HG03060 (cell line): Measurements from ENCODE around the gene SKIC2.
"Not testable (repeated sequence)": the region's sequence is repeated elsewhere in the genome, so short reads cannot be mapped to it uniquely, and the experiment has no call there.

Experiments used
- ATAC-seq: cut with Tn5 transposase; IDR thresholded peaks from one replicate; pipeline ENCODE4 v1.9.1; 2021; ENCODE audit warnings: low read depth, moderate number of reproducible peaks; ENCODE audit not compliant: unreplicated experiment

SKIC2 gene

GRCh38 chr6:32002546-32003268, 43.7 kb downstream of the SKIC2 start:
- ATAC-seq = not testable (repeated sequence)

GRCh38 chr6:32003301-32003700, 44.3 kb downstream of the SKIC2 start:
- not testable (repeated sequence) for ATAC-seq

GRCh38 chr6:32004393-32004792, 45.4 kb downstream of the SKIC2 start:
- ATAC-seq = not testable (repeated sequence)

GRCh38 chr6:32004864-32005537, 46.0 kb downstream of the SKIC2 start:
- ATAC-seq = not testable (repeated sequence)

GRCh38 chr6:32005538-32005880, 46.5 kb downstream of the SKIC2 start:
- ATAC-seq = not testable (repeated sequence)

- ATAC-seq = not testable (repeated sequence)
These were observed 47.1 kb downstream of the SKIC2 start for GRCh38 chr6:32005991-32006529.

GRCh38 chr6:32007086-32007485, 48.1 kb downstream of the SKIC2 start:
- not testable (repeated sequence) for ATAC-seq

- not testable (repeated sequence) for ATAC-seq
These were observed 49.1 kb downstream of the SKIC2 start for GRCh38 chr6:32008037-32008436.

- ATAC-seq = not testable (repeated sequence)
These were observed 49.6 kb downstream of the SKIC2 start for GRCh38 chr6:32008616-32009015.

GRCh38 chr6:32009537-32009936, 50.6 kb downstream of the SKIC2 start:
- not testable (repeated sequence) for ATAC-seq

- not testable (repeated sequence) for ATAC-seq
These were observed 52.0 kb downstream of the SKIC2 start for GRCh38 chr6:32010856-32011530.

- not testable (repeated sequence) for ATAC-seq
These were observed 54.1 kb downstream of the SKIC2 start for GRCh38 chr6:32012941-32013617.

- not testable (repeated sequence) for ATAC-seq
These were observed 54.8 kb downstream of the SKIC2 start for GRCh38 chr6:32013738-32014137.

- ATAC-seq = not testable (repeated sequence)
These were observed 55.6 kb downstream of the SKIC2 start, which contains the start of gene C4B for GRCh38 chr6:32014547-32014946. Gene C4B, plus strand, starts transcription at chr6:32014795. Its CDS starts 51 bp downstream, at chr6:32014846.
